ENCODE results near the gene C16orf95.
A peak's percentile ranks its signal among the peaks of the same experiment; 100 is the strongest.
"Not testable (repeated sequence)": the region's sequence is repeated elsewhere in the genome, so short reads cannot be mapped to it uniquely, and the experiment has no call there.

Gene C16orf95, protein sequence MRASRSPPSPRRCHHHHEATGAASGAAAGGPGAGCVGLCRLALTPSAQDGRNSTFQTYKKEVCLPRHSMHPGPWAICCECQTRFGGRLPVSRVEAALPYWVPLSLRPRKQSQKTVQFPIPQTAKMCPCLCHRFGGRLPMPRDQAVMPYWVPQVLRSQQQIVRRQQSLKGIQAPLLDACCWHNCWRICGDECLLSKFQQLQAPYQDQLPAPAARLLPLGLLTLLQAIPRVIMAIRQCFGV

DNA sequence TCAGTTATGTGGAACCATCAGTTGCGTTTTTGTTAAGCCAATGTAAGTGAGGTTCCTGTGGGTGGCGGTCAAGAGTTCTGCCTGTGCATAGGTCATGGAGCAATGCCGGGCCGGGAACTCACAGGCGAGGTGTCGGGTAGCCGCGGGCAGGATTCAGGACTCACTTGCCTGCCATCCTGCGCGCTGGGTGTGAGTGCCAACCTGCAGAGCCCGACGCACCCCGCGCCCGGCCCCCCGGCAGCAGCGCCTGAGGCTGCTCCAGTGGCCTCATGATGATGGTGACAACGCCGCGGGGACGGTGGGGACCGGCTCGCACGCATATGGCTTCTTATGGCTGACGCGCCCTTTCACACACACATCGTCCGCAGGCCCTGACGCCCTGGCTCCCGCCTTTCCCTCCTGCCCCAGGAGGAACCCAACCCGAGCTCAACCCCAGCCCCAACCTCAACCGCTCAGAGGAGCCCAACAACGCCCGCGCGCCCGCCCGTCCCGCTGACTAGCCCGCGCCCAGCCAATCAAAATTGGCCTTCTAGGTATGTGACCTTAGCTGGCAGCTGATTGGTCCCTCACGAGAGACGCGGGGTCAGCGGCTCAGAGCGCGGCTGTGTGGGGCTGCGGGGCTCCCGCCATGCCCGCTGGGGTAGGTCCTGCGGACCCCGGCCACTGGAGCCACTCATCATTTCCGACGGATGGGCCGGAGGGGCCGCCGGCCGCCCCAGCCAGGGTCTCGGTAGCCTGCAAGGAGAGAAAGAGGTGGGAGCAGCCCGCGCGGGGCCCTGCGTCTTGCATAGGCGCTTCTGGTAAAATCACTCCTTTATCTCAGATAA lies at the start of gene C16orf95:
Gene C16orf95, minus strand, starts transcription at position 470 of the 827 bp plus-strand sequence. Its CDS starts 150 bp downstream, at position 320.
- peak; percentile 87 to 99 for DNase-seq

DNA sequence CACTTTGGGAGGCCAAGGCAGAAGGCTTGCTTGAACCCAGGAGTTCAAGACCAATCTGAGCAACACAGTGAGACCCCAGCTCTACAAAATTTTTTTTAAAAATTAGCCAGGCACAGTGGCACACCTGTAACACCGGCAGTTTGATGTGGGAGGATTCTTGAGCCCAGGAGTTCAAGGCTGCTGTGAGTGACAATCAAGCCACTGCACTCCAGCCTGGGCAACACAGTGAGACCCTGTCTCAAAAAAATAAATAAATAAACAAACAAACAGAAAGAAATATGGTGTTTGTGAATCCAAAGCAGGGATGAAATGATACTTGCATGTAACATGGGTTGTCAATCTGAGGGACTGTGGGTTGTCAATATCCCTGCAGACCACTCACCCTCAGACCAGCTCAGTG lies 49.7 kb upstream of the C16orf95 start:
- no peak for DNase-seq

DNA sequence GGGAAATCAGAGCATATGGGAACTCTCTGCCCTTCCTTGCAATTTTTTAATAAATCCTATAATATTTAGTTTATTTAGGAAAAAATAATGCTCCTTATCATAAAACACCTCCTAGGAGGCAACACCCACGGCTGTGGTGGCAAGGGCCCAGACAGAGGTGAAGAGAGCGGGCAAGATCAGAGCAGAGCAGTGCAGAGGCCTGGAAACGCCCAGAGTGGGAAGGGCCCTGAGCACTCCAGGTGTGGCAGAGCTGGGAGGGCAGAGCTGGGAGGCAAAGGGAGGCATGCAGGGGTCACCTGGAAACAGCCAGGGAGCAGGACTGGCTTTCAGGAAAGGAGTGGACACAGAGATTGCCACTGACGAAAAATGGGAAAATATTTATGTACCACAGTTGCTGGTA lies 49.1 kb upstream of the C16orf95 start:
- no peak for DNase-seq

DNA sequence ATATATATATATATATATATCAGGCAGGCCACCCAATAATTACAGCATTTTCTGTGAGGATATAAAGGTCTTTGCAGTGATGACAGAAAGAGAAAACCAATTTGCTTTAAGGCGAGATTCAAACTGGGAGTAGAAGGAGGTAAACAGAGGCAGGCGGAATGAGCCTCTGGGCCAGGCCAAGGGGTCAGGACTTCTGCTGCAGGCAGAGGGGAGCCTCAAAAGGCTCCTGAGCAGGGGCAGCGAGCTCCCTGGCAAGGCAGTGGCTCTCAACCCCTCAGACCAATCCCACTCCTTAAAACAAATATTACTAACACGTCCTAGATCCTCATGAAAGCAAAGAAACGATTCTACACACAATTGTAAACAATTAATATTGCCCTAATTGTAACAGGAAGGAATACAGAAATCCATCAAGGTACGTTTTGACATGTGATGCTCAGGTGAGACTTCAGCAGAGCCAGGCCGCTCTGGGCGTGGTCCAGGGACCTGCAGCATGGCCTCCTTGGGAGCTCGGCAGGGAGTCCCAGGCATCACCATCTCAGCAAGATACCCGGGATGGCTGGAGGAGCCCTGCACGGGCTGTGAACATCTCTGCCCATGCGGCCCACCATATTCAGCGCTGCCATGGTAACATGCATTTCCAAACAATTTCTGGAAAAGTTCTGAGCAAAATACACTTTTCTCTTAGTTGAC lies 48.0 kb upstream of the C16orf95 start:
- DNase-seq: no peak

DNA sequence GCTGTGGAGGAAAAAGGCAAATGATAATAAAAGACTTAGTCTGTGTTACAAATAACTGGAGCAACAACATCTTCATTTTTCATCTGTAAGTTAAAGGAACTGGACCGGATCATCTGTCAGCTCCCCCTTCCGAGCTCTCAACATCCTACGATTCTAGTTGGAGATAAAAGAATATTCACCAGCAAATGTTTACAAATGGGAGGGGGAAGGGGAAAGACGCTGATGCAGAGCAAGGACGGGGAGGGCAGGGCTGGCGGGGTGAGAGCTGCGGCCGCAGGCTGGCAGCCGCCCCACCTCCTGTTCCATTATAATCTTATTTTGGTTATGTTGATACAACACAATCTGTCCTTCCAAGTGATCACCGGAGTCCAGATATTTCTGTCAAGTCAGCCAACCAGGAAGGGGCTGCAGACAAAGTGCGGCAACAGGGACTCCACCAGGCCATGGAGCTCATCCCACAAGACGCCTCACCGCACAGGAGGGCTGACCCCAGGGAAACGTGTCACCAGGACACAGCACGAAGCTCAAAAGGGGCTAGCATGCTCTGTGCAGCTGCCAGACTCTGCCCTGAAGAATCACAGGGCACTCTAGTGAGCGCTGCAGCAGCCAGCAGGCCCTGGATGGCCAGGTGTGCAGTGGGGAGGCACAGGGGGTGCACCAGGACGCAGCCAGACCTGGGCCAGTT lies 46.7 kb upstream of the C16orf95 start:
- DNase-seq: no peak

DNA sequence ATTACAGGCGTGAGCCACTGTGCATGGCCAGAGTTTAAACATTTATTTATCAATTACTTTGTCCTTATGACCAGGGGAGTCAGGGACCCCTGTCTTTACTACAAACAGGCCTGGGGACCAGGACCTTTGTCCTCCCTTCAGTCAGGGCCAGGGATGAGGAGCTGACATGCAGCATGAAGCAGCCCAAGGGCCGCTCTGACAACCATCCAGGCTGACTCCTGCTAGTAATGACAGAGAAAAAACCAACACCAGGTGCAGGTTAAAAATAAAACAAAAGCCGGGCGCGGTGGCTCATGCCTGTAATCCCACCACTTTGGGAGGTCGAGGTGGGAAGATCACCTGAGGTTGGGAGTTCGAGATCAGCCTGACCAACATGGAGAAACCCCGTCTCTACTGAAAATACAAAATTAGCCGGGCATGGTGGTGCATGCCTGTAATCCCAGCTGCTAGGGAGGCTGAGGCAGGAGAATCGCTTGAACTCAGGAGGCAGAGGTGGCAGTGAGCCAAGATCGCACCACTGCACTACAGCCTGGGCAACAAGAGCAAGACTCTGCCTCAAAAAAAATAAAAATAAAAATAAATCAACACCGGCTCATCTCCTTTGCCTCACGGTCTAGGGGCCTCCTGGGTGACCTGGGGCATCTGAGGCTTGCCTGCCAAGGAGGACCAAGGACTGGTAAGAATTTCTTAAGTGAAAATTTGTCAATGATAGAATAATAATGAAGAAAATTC lies 45.8 kb upstream of the C16orf95 start:
- DNase-seq: not testable (repeated sequence)

DNA sequence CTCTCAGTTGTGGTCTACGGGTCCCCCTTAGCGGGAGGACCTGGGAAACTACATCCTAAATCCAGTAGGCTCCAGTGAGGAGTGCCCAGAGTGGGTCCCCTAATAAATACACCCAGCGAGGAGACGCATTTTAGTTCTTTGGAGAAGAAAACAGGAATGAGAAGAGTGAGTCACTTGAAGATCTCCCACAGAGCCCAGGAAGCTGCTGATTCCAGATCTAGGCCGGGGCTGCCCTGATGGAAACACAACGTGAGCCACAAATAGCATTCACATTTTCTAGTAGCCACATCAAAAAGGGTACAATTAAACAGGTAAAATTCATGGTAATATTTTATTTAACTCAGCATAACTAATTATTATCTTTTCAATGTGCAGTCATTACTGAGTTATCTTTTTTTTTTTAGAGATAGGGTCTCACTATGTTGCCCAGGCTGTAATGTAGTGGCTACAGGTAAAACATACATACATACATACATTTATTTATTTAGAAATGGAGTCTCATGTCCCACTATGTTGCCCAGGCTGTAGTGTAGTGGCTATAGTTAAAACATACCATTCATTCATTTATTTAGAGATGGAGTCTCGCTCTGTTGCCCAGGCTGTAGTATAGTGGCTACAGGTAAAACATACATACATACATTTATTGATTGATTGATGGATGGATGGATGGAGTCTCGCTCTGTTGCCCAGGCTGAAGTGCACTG lies 44.9 kb upstream of the C16orf95 start:
- DNase-seq: no peak

DNA sequence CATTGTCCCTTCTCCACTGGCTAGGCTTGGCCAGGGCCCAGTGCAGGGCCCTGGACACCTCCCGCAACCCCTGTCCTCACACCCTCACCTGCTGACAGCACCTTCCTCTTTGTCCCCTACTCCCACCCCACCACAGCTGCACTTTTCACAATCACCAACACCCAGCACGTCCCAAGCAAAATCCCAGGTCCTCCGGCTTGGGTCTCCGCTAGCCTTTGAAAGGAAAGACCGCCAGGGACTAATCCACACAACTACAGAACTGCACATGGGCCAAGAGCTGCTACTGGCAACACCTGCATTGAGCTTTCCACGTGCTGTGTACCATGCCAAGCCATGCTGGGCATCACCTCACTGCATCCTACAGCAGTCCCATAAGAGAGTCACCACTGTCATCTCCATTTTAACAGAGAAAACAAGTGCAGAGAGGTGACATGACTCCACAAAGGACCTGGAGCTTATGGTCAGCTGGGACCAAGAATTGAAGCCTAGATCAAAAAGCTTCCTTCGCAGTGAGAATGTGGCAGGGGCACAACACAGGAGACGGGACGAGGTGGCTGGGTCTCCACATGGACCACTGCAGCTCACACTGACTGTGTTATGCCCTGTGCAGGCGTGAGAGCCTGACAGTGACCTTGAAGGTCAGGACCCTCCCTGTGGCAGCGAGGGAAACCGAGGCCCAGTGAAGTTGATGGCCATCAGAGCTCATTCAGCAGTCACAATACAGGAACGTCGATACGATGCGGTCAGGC lies 43.8 kb upstream of the C16orf95 start:
- DNase-seq: no peak

DNA sequence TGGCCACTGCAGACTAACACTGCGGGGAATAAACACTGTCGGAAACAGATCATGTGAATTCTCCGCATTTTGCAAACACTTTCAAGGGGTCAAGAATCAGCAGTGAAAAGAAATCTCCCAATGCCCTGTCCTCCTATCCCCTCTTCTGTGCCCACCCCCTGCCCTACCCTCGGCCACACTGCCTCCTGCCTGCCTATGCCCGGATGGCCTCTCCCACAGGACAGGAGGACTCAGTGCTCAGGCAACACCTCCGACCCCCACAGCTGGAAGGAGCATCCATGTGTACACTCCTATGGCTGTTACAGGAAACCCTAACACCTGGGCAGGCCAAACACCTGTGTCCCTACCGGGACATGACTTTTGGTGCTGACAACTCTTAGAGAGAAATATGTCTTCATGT lies 41.9 kb upstream of the C16orf95 start:
- DNase-seq: no peak

DNA sequence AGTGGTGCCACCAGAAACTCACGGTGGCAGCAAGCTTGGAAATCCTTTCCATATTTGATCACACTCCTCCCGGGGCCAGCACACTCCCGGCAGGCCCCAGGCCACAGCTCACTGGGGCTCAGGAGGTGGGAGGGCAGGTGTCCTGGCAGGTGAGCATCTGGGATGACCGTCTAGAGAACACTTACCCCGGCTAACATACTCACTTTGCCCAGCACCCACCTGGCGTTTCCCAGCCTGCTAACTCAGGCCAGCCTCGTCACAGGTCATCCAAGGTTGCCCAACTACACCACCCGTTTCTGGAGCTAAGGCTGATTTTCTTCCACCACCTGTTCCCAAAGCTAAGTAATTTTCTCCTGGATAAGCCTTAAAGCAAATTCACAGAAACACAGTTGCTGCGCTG lies 41.5 kb upstream of the C16orf95 start:
- no peak for DNase-seq

DNA sequence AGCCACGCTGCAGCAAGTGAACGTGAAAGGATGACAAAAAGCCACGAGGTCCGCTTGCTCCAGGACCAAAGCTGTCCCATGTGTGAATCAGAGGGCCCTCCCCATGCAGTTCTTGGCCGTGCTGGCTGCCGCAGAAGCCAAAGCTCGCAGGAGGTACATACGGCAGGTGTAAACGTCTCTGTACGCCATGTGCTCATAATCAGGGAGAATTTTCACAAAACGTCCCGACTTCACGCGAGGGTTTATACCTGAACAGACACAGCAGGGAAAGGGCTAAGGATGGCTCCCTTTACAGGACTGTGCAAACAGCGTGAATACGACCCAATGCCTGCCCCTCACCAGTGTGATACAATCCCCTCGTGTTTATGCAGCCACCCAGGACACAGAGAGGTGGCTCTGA lies 41.1 kb upstream of the C16orf95 start:
- DNase-seq: no peak

DNA sequence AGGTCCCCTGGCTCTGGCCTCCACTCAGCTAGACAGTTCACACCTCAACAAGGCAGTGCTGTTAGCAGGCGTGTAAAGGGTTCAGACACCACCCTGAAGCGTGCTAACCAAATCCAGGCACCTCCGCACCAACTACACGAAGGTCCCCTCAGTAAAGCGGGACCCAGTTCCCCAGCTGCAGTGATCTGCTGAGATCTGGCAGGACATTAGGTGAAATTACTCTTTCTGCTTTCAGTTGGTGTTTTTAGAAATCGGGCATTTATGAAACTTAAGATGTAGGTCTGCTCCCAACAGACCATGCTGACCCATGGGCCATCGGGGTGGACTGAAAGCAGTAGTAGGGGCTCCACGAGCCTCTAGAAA lies 39.3 kb upstream of the C16orf95 start:
- DNase-seq: no peak

DNA sequence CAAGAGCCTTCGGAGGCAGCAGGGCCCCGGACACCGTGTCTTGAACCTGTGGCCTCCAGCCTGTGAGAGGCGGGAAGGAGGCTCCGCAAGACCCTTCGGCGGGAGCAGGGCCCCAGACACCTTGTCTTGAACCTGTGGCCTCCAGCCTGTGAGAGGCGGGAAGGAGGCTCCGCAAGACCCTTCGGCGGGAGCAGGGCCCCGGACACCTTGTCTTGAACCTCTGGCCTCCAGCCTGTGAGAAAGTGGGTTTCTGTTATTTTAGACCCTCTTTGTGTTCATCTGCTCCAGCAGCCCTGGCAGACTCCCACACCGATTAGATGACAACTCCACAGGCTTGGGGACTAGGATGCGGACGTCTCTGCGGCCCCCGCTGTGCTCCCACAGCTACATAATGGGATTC lies 36.4 kb upstream of the C16orf95 start:
- DNase-seq: no peak

DNA sequence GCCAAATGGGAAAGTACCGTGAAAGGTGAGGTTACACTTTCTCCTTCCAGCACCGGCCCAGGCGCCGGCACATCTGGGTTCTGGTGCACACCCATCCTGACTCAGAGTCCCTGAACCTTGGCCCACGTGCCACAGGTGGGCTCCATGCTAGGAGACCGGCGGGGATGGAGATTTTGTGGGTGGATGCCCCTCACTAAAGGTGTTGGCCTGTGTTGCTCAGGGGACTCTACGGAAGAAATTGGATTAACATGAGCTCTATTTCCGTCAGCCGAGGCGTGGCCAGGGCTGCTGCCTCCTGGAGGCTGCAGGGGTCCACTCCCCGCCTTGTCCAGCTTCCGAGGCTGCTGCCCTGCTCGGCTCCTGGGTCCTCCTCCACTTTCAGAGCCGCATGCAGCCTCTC lies 35.6 kb upstream of the C16orf95 start:
- no peak for DNase-seq

DNA sequence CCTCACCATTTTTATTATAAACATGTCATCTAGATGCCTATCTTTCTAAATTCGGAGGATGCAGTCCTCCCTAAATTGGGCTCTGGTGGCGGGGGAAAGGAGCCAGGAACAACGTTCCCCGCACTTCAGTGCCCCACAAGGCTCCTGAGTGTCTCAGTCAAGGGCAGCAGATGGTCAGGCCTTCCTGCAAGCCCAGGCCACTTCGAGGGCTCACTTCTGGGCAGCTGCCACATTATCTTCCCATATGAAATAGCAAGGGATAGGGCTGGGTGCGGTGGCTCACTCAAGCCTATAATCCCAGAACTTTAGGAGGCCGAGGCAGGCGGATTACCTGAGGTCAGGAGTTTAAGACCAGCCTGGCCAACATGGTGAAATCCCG lies 34.1 kb upstream of the C16orf95 start:
- no peak for DNase-seq

DNA sequence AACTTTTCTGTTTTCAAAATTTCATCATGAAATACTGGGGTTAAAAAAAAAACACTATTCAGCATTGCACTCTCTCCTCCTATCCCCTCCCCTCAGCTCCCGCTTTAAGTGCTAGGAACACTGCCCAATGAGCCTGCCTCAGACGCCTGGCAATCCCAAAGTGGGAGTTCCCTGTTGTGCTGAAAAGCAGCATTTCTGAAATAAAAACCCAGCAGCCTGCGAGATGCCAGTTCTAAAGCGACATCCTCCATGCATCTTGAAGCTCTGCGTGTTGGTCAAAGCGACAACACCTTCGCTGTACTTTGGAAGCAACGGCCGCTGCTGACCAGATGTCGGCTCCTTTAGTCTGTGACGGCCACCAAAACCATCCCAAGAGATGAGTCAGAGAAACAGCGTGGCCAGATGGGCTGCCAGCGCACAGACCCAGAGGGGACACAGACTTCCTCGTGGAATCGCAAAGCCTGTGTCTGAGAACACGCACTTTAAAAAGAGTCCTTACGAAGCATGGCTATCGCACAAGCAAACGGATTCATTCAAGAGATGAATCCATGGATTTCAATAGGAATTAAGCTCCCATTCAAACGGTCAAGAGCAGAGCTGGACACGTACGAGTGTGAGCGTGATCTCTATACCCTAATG lies 33.6 kb upstream of the C16orf95 start:
- no peak for DNase-seq

DNA sequence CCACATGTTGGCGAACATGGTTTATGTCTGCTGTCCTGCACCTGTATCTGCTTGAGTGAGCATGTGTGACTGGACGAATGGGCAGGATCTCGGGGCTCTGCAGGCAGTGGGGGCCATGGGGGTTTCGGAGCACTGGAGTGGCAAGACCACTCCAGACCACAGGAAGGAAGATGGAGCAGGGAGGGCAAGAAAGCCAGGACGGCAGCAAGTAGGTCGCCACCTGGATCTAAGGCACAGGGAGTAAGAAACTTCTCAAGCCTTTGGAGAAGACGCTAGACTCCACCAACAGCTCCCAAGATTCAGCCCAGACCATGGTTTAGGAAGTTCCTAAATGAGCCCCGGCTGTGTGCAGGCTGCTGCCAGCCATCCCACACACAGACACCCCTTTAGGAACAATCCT lies 32.8 kb upstream of the C16orf95 start:
- no peak for DNase-seq

DNA sequence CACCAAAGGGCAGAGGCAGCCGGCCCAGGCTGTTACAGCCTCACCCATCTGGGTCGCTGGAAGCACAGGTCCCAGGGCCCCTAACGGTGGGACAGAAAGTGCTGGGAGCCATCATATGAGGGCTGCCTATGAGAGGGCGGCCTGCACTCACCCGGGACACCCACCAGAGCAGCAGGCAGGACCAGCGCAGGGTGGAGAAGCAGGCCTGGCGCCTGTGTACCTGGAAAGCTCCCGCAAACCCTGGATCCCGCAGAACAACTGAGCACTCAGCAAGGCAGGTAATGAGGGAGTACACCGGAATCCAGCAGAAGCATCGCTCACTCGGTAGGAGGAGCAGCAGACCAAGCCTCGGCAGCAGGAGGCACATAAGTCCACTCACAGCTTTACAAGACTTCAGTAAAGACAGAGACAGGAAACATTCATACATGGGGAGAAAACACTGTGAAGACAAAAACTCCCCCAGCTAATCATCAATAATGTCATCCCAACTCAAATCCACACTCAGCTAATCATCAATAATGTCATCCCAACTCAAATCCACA lies 31.5 kb upstream of the C16orf95 start:
- DNase-seq: no peak

DNA sequence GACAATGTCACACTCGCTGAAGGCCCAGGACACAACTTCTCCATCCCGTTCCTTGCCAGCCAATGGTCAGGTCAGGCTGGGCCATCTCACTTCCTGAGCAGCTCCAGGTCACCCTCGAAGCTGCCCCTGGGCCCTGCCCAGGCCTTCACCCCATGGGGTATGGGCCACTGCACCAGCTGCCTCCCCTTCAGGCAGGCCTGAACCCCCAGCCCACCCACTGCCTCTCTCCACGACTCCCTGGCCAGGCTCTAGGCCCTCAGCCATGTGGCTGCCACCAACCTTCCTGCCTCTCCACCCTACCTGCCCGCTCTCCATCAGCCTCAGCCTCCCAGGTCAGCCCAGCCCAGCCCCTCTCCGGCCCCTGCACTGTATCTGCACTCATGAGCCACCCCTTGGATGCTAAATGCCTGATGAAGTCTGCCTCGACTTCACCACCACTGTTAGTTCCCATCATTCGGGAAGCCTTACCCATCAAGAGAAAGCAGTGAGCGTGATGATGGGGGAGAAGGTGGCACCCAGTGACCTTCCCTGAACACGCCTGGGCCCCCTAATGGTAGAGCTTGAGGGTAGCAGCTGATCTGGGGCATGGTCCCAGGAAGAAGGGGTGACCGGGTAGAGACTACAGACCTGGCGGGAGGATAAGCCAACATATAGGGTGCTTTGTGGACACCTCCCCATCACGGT lies 30.9 kb upstream of the C16orf95 start:
- no peak for DNase-seq

DNA sequence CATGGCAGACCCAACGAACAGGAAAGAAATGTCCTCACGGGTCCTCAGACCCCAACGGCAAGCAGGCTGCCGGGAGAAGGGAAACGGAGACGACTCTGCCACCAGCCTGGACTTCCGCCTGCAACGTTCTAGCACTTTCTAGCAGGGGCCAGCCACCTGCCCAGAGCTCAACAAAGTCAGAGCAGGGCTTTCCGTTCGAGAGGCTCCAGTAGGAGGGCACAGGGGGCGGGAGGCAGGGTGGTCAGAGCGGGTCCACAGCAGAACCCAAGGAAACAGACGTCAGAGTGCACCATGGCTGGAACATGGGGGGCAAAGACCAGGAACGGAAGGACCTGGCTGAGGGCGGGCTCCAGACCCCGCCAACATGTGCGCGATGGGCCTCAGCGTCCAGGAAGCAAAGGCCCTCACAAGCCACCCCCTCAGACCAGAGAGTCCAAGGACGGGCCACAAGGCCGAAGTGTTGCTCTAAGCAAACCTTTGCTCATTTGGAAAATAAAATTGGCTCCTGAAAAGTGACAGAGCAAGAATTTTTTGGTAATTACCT lies 29.4 kb upstream of the C16orf95 start:
- DNase-seq: no peak
